GM18517 (cell line): ENCODE data around the gene C1QTNF12.

Source experiments
- ATAC-seq: cut with Tn5 transposase; IDR thresholded peaks from one replicate; pipeline ENCODE4 v1.9.1; 2021; ENCODE audit warnings: mild to moderate bottlenecking, moderate library complexity; ENCODE audit not compliant: unreplicated experiment

C1QTNF12 gene, protein sequence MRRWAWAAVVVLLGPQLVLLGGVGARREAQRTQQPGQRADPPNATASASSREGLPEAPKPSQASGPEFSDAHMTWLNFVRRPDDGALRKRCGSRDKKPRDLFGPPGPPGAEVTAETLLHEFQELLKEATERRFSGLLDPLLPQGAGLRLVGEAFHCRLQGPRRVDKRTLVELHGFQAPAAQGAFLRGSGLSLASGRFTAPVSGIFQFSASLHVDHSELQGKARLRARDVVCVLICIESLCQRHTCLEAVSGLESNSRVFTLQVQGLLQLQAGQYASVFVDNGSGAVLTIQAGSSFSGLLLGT

DNA sequence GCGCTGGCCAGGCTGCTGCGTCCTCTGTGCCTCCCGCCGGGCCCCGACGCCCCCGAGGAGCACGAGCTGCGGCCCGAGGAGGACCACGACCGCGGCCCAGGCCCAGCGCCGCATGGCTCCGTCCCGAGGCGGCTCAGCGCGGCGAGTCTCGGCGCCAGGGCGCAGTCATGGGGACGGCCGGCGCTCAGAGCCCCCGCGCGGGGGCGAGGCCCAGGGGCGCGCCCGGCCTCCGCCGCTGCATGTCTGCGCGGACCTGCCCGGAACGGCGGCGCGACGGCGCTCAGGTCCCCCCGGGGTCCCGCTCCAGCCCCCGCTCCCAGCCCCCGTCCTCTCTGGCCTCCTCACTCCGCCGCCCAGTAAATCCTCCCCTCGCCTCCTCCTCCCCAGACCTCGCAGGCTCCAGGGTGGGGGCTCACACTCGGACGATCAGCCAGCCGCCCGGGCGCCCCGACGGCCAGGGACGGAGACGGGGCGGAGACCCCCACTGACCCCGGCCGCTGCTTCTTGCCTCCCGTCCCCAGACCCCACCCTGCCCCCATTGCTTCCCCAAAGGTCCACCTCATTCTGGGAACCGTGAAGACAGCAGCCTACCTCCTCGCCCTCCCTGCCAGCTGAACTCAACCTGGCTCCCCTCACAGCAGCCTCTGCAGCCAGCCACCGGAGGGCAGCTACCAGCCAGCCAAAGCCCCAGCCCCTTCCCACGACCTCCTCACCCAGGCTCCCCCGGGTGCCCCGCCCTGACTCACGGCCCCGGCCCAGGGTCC lies at the start of gene C1QTNF12:
C1QTNF12 (minus strand) TSS at position 146 of the 764 bp plus-strand sequence; CDS start at position 114, 32 bp downstream.
- no peak for ATAC-seq

DNA sequence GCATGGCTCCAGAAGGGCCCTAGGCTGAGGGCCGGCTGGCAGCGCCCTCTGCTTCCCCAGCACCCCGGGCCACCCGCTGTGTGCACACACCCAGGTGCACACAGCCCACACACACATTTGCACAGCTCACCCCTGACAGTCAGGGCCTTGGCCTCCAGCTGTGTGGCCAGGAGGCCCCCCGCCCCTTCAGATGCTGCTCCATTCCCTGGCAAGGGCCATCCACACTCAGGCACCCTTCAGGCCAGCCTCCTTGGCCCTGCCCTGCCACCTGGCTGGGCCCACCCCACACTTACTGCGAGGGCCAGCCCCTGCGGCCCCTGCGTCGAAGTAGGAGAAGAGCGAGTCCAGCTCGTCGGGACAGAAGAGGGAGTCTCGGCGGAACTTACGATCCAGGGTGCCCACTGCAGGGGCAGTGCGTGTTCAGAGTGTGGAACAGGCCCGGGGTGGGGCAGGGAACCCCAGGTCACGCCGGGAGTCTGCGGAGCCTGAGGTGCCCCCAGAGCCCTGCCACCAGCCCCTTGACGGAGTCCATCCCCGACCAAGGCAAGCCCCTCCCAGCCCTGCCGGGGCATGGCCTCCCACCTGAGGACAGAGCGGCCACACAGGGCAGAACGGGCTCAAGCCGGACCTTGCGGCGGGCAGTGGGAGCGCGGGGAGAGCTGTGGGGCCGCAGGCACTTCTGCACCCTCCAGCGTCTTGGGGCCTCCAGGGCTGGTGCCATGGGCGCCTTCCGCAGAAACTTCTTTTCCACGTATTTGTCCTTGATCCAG lies 48.8 kb upstream of the C1QTNF12 start:
- ATAC-seq: no peak

DNA sequence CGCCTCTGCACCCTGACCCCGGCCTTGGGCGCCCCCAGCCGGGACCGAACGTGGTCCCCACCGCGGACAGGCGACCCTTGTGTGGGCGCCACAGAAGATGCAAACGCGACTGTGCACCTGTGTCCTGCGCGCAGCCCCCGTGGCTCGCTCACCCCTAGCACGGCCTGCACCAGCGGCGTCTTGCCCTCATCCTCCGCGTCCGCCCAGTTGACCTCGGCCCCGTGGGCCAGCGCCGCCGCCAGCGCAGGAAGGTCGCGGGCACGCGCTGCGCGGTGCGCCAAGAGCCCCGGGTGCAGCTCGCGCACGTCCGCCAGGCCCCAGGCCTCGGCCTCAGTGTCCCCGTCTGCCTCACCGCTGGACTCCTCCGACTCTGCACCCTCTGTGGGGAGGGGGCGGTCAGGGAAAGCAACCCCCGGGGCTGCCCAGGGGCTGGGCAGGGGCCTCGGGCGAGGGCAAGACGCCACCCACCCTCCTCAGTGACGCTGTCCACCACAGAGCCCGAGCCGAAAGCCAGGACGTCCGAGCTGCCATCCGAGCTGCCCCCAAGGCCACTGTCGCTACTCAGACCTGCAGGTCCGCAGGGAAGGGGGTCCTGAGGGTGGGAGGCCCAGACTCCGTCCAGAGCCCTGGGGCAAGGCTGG lies 47.8 kb upstream of the C1QTNF12 start:
- no peak for ATAC-seq

DNA sequence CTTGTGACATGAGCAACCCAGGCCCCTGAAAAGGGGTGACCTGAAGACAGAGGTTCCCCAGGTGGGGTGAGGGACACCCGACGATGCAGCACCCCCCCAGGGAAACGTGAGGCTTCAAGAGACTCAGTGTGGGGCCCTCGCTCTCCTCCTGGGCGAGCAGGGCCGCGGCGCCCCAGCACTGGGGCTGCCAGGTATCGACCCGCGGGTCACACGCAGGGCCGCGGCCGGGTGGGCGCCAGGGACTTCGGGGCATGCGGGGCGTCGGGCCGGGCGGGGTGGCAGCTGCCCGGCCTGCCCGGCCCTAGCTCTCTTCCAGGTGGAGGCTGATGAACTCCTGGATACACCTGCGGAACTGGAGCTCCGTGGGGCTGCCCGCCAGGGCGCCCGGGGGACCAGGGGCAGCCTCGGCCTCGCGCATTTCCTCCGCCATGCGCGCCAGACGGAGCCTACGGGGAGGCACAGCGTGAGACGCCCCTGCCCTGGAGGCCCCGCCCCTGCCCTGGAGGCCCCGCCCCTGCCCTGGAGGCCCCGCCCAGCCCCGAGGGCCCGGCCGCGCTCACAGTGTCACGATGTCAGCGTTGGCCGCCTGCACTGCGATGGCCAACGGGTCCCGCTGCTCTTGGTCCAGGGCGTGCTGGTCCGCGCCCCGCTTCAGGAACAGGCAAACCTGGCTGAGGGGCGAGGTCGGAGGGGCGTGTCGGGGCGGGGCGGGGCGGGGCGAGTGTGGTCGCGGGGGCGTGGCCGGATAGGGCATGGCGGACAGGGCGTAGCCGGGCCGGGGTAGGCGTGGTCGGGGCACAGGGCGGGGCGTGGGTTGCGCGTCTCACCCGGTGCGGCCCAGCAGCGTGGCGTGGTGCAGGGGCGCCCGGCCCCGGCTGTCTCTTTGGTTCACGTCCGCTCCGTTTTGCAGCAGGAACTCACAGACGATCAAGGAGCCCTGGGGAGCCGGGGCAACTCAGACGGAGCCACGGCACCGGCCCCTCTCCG lies 47.0 kb upstream of the C1QTNF12 start:
- ATAC-seq: no peak

DNA sequence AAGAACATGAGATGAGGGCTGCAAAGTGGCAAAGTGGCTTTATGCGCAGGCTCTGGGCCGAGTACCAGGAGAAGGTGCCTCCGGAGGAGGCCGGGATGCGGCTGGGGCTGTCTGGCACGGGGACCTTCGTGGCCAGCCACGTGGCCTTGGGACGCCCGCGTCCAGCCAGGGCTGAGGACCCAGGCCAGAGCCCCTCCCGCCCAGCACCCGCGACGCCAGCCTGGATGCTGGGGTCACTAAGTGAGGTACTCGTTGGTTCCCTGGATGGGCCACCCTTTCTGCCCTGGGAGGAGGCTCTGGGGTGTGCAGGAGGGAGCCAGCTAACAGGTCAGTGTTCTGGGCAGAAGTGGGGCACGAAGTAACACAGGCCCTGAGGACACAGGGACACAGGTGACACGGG lies 46.3 kb upstream of the C1QTNF12 start:
- no peak for ATAC-seq

DNA sequence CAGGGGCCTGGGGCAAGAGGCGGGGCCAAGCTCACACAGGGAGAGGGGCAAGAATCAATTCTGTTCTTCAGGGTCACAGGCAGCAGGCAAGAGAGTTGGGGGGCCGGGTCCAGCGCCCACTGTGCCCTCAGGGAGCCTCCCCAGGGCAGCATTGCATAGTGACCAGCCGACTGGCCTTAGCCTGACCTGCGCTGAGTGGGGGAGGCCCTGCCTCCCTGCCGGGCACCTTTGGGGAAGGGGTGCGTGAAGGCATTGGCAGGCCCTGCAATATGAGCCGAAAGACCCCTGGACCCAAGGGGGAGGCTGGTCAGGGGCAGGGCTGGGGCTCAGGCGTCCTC lies 45.9 kb upstream of the C1QTNF12 start:
- no peak for ATAC-seq

DNA sequence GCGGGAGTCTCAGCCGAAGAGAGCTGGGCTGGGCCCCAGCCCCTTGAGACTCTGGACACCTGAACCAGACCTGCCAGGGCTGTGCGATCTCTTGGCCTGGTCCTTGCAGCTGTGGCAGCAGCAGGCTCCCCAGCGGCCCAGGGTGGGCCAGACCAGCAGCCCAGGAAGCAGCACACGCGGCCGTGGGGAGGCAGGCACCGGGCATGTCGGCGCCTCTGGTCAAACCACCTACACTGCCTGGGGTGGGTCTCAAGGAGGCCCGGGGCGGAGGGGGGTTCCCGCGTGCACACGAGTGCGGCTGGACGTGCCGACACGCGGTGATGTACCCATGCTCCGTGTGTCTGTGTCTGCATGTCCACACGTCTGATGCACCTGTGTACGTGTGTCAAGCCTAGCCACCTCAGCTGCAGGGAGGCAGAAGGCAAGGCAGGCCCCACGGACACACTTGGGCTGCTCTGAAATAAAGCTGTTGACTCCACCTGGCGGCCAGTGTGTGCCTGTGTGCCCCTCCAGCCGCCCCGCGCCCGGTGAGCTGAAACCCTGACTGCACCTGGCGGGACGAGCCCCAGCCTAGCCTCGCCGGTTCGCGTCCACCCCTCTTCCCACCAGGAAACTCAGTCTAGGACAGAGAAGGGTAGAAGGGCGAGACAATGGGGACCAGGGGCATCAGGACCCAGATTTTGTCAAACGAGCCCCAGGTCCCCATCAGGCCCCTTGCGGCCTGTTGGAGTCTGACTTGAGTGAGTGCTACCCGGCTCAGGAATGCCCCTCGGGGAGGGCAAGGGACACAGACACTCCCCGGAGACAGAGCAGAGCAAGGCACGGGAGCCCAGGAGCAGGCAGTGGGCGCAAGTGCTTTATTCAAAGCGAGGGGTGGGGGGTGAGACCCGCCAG lies 45.3 kb upstream of the C1QTNF12 start:
- ATAC-seq: no peak

DNA sequence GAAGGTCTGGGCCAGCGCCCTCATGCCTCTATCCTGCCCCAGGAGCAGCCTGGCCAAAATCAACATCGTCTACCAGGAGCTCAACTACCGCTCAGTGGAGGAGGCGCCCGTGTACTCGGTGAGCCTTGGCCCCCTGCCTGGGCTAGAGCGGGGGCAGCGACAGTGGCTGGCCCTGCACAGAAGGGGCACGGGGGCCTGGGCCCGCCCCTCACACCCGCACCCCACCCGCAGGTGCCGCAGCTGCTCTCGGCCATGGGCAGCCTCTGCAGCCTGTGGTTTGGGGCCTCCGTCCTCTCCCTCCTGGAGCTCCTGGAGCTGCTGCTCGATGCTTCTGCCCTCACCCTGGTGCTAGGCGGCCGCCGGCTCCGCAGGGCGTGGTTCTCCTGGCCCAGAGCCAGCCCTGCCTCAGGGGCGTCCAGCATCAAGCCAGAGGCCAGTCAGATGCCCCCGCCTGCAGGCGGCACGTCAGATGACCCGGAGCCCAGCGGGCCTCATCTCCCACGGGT lies 44.6 kb upstream of the C1QTNF12 start:
- no peak for ATAC-seq

DNA sequence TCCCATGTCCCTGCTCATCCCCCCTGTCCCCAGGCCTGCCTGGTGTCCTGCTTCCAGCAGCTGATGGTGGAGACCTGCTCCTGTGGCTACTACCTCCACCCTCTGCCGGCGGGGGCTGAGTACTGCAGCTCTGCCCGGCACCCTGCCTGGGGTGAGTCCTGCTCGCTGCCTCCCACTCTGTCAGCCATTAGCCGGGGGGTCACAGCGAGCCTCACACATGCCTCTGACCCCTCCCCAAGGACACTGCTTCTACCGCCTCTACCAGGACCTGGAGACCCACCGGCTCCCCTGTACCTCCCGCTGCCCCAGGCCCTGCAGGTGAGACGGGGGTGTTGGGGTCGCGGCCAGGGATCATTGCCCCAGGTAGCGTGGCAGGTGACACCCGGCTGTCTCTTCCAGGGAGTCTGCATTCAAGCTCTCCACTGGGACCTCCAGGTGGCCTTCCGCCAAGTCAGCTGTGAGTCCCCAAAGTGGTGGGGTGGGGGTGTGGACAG lies 43.8 kb upstream of the C1QTNF12 start:
- no peak for ATAC-seq

DNA sequence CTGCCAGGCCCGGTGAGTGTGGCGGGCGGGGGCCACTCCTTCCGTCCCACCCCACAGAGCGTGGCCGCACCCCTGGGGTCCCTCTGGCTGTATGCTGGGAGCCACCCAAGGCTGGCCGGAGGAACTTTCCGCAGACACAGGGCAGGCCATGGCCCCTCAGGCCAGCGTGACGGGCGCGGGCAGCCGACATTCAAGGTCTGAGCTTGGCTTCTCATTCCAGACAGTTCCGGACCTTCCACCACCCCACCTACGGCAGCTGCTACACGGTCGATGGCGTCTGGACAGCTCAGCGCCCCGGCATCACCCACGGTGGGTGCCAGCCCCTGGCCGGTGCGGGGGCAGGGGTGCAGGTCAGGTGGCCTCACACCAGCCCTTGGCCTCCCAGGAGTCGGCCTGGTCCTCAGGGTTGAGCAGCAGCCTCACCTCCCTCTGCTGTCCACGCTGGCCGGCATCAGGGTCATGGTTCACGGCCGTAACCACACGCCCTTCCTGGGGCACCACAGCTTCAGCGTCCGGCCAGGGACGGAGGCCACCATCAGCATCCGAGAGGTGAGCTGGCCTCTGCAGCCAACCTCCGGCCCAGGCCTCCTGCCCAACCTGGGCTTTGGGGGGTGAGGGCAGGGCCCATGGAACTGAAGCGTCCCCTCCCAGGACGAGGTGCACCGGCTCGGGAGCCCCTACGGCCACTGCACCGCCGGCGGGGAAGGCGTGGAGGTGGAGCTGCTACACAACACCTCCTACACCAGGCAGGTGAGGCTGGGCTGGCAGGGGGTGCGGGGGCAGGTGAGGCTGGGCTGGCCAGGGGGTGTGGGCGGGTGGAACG lies 41.0 kb upstream of the C1QTNF12 start:
- ATAC-seq: no peak

DNA sequence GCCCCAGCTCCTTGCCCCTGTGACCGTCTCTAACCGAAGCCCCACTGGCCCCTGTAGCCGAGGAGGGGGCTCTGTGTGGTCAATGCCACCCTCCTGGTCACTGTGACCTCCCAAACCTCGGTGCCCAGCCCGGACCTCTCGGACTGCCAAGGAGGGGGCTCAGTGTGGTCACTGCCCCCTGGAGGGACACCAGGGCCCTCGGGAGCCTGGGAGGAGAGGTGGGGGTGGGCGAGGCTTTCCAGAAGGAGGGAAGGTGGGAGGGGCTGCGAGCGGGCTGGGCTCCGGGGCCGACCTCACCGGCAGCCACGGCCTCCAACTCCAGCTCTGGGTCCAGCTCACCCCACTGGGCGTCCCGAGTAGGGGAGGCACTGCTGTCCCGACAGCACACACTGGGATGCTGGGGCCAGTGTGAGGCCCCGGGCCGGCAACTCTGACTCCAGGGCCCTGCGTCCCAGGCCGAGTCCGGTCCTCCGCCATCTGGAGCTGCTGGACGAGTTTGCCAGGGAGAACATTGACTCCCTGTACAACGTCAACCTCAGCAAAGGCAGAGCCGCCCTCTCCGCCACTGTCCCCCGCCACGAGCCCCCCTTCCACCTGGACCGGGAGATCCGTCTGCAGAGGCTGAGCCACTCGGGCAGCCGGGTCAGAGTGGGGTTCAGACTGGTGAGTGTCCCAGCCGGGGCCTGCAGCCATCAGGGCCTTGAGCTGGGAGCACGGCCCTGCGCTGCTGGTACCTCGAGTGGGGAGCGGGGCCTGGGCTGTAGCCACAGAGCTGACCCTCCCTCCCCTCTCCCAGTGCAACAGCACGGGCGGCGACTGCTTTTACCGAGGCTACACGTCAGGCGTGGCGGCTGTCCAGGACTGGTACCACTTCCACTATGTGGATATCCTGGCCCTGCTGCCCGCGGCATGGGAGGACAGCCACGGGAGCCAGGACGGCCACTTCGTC lies 40.1 kb upstream of the C1QTNF12 start:
- ATAC-seq: no peak

DNA sequence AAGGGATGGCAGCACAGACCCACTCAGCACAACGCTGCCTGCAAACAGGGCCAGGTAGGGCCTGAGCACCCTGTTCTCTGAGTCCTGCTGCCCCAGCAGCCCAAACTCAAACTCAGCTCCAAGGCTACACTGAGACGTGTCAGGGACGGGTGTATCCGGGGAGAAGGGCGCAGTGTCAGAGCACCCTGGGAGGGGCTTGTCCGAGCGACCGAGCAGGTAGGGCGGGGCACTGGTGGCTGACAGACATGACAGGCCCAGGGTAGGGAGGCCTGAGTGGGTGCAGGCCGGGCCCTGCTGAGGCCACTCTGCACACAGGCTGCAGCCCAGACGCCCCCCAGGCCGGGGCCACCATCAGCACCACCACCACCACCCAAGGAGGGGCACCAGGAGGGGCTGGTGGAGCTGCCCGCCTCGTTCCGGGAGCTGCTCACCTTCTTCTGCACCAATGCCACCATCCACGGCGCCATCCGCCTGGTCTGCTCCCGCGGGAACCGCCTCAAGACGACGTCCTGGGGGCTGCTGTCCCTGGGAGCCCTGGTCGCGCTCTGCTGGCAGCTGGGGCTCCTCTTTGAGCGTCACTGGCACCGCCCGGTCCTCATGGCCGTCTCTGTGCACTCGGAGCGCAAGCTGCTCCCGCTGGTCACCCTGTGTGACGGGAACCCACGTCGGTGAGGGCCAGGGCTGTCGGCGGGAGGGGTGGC lies 39.2 kb upstream of the C1QTNF12 start:
- ATAC-seq: no peak

DNA sequence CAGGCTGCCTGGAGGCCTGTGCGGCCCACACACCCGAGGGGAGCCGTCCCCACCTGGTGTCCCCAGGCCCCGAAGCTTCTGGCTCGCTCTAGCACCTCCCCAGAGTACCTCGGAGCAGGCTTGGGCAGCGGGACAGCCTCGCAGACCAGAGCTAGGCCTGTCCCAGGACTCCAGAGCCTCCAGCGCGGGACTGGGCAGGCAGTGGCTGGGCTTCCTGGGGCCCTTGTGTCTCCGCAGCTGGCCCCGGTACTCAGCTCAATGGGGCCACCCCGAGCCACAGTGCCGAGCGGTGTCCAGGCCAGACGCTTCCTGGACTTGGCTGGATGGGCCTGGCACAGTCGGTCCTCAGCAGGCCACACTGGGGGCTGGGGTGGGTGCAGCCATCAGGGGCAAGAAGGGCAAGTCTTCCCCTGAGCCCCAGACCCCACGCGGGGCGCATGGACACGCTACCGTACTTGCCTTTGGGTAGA lies 38.6 kb upstream of the C1QTNF12 start:
- no peak for ATAC-seq

DNA sequence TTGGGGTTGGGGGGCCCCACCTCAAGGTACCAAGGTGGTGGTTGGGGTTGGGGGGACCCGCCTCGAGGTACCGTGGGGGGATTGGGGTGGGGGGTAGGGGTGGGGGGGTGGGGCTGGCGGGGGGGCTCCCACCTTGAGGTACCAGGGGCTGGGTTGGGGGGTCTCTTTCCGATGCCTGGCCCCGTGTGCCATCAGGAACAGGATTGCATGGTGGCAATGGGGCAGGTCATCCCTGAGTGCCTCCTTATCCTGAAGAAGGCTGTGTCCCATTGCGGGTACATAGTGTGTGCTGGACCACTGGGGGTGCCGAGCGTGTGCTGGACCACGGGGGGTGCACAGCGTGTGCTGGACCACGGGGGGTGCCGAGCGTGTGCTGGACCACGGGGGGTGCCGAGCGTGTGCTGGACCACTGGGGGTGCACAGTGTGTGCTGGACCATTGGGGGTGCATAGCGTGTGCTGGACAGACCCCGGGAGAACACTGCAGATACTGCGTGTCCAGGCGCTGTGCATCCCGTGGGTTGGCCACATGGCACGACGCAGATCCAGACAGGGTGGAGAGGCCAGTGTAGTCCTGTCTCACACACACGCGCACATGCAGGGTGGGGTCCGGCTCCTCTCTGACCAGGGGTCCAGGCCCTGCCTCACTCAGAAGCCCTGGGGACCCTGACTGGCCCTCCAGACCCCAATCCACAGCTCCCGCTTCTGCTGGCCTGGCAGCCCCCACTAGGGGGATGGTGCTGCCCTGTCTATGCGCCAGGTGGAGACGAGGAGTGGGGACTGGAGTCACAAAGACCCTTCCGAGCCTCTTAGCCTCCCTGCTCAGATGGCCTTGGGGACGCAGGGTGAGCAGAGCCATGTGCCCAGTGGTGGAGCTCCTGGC lies 37.9 kb upstream of the C1QTNF12 start:
- ATAC-seq: no peak

DNA sequence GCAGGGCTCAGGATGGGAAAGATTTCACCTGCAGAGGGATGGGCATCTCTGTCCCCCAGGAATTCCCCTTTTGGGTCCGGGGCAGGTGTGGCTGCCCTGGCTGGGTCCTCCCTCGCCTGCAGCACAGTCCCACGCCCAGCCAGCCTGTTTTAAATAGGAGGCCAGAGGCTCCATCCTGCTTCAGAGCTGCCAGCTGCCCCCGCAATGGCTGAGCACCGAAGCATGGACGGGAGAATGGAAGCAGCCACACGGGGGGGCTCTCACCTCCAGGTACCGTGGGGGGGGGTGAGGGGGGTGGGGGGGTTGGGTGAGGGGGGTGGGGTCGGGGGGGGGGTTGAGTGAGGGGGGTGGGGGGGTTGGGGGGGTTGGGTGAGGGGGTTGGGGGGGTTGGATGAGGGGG lies 37.3 kb upstream of the C1QTNF12 start:
- ATAC-seq: no peak
